Natural killer cell treated with Interleukin-12 subunit alpha and Interleukin-12 subunit beta and Interleukin-15 and Interleukin-18, amount 100 ng/mL, for 72 hours (primary cell): ENCODE measurements around the gene SLC20A1. TPM values are rescaled to one million over a fixed set of nuclear protein-coding genes. Genes with fewer than 3 reads are reported as not detected.
A peak's percentile ranks its signal among the peaks of the same experiment; 100 is the strongest.

Source experiments
- ATAC-seq, 2 donors: fragments of 150-1000 bp; cut with Tn5 transposase in 1 of 2; sonication (Bioruptor Pico), chemical (Tn5 transposase) in 1 of 2; 2 replicates each; pipeline ENCODE4 v1.10.0; 2021
- DNase-seq: peaks from one replicate; pipeline ENCODE4 v3.0.0; 2022; ENCODE audit warnings: low spot score
- H3K27ac Mint-ChIP-seq, 2 donors: 1 replicate in 1 of 2; 2 replicates in 1 of 2; pipeline ENCODE4 v1.8.0; 2022; ENCODE audit warnings: mixed read lengths in 2 of 2, mild to moderate bottlenecking in 1 of 2, moderate library complexity in 1 of 2
- H3K27me3 Mint-ChIP-seq, 2 donors: 1 replicate in 1 of 2; 2 replicates in 1 of 2; pipeline ENCODE4 v1.8.0; 2022; ENCODE audit warnings: mixed read lengths in 2 of 2
- H3K36me3 Mint-ChIP-seq: one replicate; pipeline ENCODE4 v1.8.0; 2022; ENCODE audit warnings: mixed read lengths
- H3K4me1 Mint-ChIP-seq, 2 donors: 1 replicate in 1 of 2; 2 replicates in 1 of 2; pipeline ENCODE4 v1.8.0; 2022; ENCODE audit warnings: low read depth in 2 of 2, mixed read lengths in 2 of 2, mild to moderate bottlenecking in 1 of 2
- H3K4me3 Mint-ChIP-seq: one replicate; pipeline ENCODE4 v1.8.0; 2022; ENCODE audit warnings: mixed read lengths
- H3K9me3 Mint-ChIP-seq: 2 replicates; pipeline ENCODE4 v1.8.0; 2022; ENCODE audit warnings: mixed read lengths
- total RNA-seq, 2 donors: library from RNA; stranded (reverse); gene quantifications; one replicate each; pipeline ENCODE4 v1.2.3, GENCODE V29; 2022

Gene SLC20A1
- total RNA-seq, 2 donors from 2014 or later = 125 to 168 TPM

GRCh38 chr2:112634153-112634873, 11.4 kb upstream of the SLC20A1 start:
- DNase-seq (no peak), ATAC-seq (no peak)
- Mint-ChIP-seq H3K4me3 (peak overlapping the region; percentile 30), H3K27ac (peak overlapping the region; percentile 24 to 62), H3K27me3 (no peaks in the 10 kb centered on the region), H3K9me3 (no peaks in the 10 kb centered on the region), H3K36me3 (no peaks in the 10 kb centered on the region), H3K4me1 (peaks cover 67 to 75% of the 10 kb centered on the region in 2 donors)

DNA sequence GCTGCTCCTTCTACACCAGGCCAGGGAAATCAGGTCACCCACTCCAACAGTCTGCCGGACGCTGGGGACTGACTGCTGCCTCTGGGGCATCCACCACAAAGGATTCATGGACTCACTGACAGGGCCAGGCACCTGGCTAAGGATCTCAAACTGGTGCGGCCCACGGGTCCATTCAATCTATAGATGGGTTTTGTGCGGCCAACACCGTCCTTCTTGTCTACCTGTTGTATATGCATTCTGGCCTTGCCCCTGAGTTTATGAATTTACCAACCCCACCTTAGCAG, 10.9 kb upstream of the SLC20A1 start:
- H3K36me3 Mint-ChIP-seq = no peaks in the 10 kb centered on the region
- peaks cover 63 to 70% of the 10 kb centered on the region in 2 donors for H3K4me1 Mint-ChIP-seq
- H3K27me3 Mint-ChIP-seq = no peaks in the 10 kb centered on the region
- peak overlapping the region; percentile 24 to 62 for H3K27ac Mint-ChIP-seq
- ATAC-seq = no peak
- no peaks in the 10 kb centered on the region for H3K9me3 Mint-ChIP-seq
- DNase-seq = no peak
- H3K4me3 Mint-ChIP-seq = peak overlapping the region; percentile 30

GRCh38 chr2:112636605-112637288, 9.0 kb upstream of the SLC20A1 start:
- no peak for DNase-seq
- peak overlapping the region; percentile 19 for H3K4me3 Mint-ChIP-seq

DNA sequence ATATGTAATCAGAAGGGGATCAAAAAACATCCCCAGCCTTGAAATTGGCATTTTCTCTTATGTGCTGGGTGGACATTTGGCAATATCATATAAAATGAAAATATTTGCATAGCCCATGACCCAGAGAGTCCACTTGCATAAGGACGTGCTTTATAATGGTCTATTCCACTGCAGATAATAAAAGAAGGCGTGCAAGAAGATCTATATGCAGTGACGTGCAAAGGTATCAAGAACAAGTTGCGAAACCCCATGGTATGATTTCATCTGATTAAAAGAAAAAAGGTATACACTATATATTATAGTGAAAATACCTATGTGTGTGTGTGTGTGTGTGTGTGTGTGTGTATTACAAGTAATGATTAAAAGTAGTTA, 8.5 kb upstream of the SLC20A1 start:
- H3K4me1 Mint-ChIP-seq = peaks cover 60 to 74% of the 10 kb centered on the region in 2 donors
- no peaks in the 10 kb centered on the region for H3K9me3 Mint-ChIP-seq
- H3K36me3 Mint-ChIP-seq = no peaks in the 10 kb centered on the region
- ATAC-seq (no peak), DNase-seq (no peak)
- no peaks in the 10 kb centered on the region for H3K27me3 Mint-ChIP-seq
- peak overlapping the region in 1 of 2 donors; percentile 61 for H3K27ac Mint-ChIP-seq
- no peak overlapping the region for H3K4me3 Mint-ChIP-seq

More at GRCh38 chr2:112636605-112637288, 9.0 kb upstream of the SLC20A1 start:
- no peaks in the 10 kb centered on the region for H3K27me3 Mint-ChIP-seq
- peak overlapping the region; percentile 1 to 61 for H3K27ac Mint-ChIP-seq
- ATAC-seq = peak in 1 of 2 donors; percentile 54
- no peaks in the 10 kb centered on the region for H3K36me3 Mint-ChIP-seq
- H3K9me3 Mint-ChIP-seq = no peaks in the 10 kb centered on the region
- H3K4me1 Mint-ChIP-seq = peaks cover 63 to 74% of the 10 kb centered on the region in 2 donors

GRCh38 chr2:112639936-112640335, 5.8 kb upstream of the SLC20A1 start:
- Mint-ChIP-seq H3K27ac (peak overlapping the region in 1 of 2 donors; percentile 31), H3K4me3 (peak overlapping the region; percentile 72)
- ATAC-seq = no peak

GRCh38 chr2:112640467-112640799, 5.3 kb upstream of the SLC20A1 start:
- Mint-ChIP-seq H3K36me3 (no peaks in the 10 kb centered on the region), H3K27me3 (no peaks in the 10 kb centered on the region), H3K27ac (peak overlapping the region; percentile 31 to 32), H3K4me1 (peaks cover 62 to 70% of the 10 kb centered on the region in 2 donors), H3K9me3 (no peaks in the 10 kb centered on the region), H3K4me3 (peak overlapping the region; percentile 72)
- ATAC-seq (no peak), DNase-seq (no peak)

More at GRCh38 chr2:112639936-112640335, 5.8 kb upstream of the SLC20A1 start:
- Mint-ChIP-seq H3K4me1 (peaks cover 65 to 74% of the 10 kb centered on the region in 2 donors), H3K27me3 (no peaks in the 10 kb centered on the region), H3K9me3 (no peaks in the 10 kb centered on the region), H3K36me3 (no peaks in the 10 kb centered on the region)
- no peak for DNase-seq

GRCh38 chr2:112640800-112641675, 4.7 kb upstream of the SLC20A1 start:
- Mint-ChIP-seq H3K27me3 (no peaks in the 10 kb centered on the region), H3K27ac (peak overlapping the region; percentile 31 to 32), H3K4me3 (peak overlapping the region; percentile 72), H3K4me1 (peaks cover 56 to 64% of the 10 kb centered on the region in 2 donors), H3K36me3 (no peaks in the 10 kb centered on the region), H3K9me3 (no peaks in the 10 kb centered on the region)
- peak; percentile 77 for DNase-seq
- no peak for ATAC-seq

DNA sequence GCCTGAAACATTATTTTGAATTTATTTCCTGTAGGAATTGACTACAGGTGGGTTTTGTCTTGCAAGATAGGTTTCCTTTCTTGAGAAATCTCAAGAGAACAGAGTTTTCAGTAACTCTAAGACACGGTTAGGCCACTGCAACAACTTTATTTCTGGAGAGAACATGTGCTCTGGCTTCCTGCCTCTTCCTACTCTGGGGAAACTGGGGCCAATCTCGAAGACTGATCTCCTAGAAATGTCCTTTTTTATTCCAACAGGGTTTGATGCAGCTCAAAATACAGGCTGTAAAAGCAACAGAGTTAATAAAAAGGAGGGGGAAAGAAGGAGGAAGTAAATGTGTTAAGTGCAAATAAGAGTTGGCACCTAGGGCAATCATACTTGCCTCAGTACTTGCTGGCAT, 4.0 kb upstream of the SLC20A1 start:
- H3K36me3 Mint-ChIP-seq = peaks cover 2% of the 10 kb centered on the region
- no peaks in the 10 kb centered on the region for H3K27me3 Mint-ChIP-seq
- no peak for DNase-seq
- H3K9me3 Mint-ChIP-seq = no peaks in the 10 kb centered on the region
- H3K4me3 Mint-ChIP-seq = no peak overlapping the region
- peak overlapping the region in 1 of 2 donors; percentile 31 for H3K27ac Mint-ChIP-seq
- peaks cover 49 to 58% of the 10 kb centered on the region in 2 donors for H3K4me1 Mint-ChIP-seq
- ATAC-seq = no peak

DNA sequence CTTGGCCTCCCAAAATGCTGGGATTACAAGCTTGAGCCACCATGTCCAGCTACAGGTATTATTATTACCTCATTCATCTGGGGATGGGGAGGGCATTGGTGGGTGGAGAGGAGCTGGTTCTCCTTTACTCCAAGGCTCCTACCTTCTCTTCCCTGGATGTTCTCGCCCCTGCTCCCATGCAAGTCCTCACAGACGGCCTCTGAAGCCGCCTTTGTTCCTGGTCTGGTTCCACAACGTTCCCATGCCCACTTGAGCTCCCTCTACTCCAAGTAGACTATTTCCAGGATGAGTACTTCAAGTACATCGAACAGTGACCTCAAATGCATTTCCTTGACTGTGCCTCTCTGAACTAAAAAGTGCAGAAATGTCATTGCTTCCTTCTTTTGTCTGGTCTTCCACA, 3.2 kb upstream of the SLC20A1 start:
- peaks cover 52 to 54% of the 10 kb centered on the region in 2 donors for H3K4me1 Mint-ChIP-seq

GRCh38 chr2:112642966-112643365, 2.8 kb upstream of the SLC20A1 start:
- Mint-ChIP-seq H3K27ac (peak overlapping the region in 1 of 2 donors; percentile 76), H3K4me3 (no peak overlapping the region), H3K36me3 (peaks cover 14% of the 10 kb centered on the region), H3K4me1 (peaks cover 56 to 57% of the 10 kb centered on the region in 2 donors), H3K9me3 (no peaks in the 10 kb centered on the region), H3K27me3 (no peaks in the 10 kb centered on the region)
- DNase-seq (no peak), ATAC-seq (no peak)

More for the DNA sequence above, 3.2 kb upstream of the SLC20A1 start:
- no peaks in the 10 kb centered on the region for H3K27me3 Mint-ChIP-seq
- H3K36me3 Mint-ChIP-seq = peaks cover 10% of the 10 kb centered on the region
- ATAC-seq = no peak
- peak overlapping the region in 1 of 2 donors; percentile 76 for H3K27ac Mint-ChIP-seq
- no peak for DNase-seq
- no peaks in the 10 kb centered on the region for H3K9me3 Mint-ChIP-seq
- H3K4me3 Mint-ChIP-seq = no peak overlapping the region

DNA sequence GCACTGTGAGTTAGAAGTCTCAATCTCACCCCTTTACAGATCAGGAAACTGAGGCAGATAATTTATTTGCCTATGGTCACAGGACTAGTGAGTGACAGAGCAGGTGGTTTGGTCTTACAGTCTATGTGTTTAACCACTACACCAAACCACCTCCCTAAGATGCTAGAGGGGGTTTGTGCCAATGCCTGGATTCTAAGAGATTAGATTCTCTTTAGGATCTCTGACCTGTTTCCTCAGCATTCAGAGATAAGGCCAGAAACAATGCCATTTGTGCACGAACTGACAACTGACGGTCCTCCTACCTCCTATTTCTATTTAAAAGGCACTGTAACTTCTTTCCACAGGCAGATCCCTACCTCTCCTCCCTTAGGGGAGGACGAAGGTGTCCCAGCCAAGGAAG, 2.3 kb upstream of the SLC20A1 start:
- no peak for ATAC-seq
- no peak overlapping the region for H3K4me3 Mint-ChIP-seq
- no peak for DNase-seq
- H3K27ac Mint-ChIP-seq = peak overlapping the region in 1 of 2 donors; percentile 76
- H3K27me3 Mint-ChIP-seq = no peaks in the 10 kb centered on the region
- H3K36me3 Mint-ChIP-seq = peaks cover 20% of the 10 kb centered on the region
- peaks cover 59 to 61% of the 10 kb centered on the region in 2 donors for H3K4me1 Mint-ChIP-seq
- H3K9me3 Mint-ChIP-seq = no peaks in the 10 kb centered on the region

DNA sequence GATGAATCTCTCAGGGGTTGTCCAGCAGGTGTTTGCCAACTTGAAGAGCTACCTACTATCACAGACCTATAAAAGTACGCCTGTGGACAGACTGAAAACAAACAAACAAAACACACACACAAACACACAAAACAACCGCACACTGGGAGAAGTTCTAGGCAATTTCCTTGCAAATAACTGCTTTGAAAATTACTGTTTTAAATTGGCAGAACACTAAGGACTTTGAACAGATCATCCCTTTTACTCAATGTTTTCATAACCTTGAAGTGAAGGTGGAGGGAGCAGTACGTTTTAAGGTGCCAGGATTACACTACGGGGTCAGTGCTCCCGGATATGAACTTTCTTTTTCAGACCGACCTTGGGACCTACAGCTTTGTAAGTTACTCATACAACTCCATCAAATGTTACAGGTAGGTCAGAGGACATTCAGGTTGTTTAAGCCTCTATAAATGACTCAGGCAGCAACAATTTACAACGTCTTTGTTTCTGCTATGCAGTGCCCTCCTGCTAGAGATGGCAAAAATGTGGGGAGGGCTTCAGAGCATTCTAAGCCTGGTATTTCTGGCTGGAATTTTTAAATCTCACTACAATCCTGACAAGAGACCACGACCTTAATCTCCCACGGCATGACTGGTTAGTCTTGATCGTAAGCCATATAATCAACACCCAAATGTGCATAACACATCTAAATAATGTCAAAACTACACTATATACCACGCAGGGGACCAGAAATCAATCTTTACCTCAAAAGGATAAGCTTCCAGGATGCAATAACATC, 1.4 kb upstream of the SLC20A1 start:
- Mint-ChIP-seq H3K4me3 (peak overlapping the region; percentile 96), H3K27me3 (no peaks in the 10 kb centered on the region), H3K9me3 (no peaks in the 10 kb centered on the region), H3K4me1 (peaks cover 67 to 70% of the 10 kb centered on the region in 2 donors), H3K27ac (peak overlapping the region; percentile 56 to 73), H3K36me3 (peaks cover 28% of the 10 kb centered on the region)
- no peak for DNase-seq
- no peak for ATAC-seq

GRCh38 chr2:112644933-112645309, 818 bp upstream of the SLC20A1 start:
- Mint-ChIP-seq H3K4me3 (peak overlapping the region; percentile 96), H3K4me1 (peaks cover 68 to 74% of the 10 kb centered on the region in 2 donors), H3K27me3 (no peaks in the 10 kb centered on the region), H3K36me3 (peaks cover 29% of the 10 kb centered on the region), H3K9me3 (no peaks in the 10 kb centered on the region), H3K27ac (peak overlapping the region; percentile 56 to 73)
- DNase-seq = no peak
- ATAC-seq = no peak
